ENCODE data around the gene CENPB.

The CENPB gene

GRCh38 chr20:3751305-3751674 lies 35.2 kb downstream of the CENPB start:
- DNase-seq (ENCODE audit: low read depth in 2 of 3, low spot score in 1 of 3) = no peak

GRCh38 chr20:3749689-3750531 lies 36.6 kb downstream of the CENPB start:
- DNase-seq (ENCODE audit: low read depth in 2 of 3, low spot score in 1 of 3) = peak in 2 of 3 donors; percentile 24 to 29

- DNase-seq (ENCODE audit: low read depth in 2 of 3, low spot score in 1 of 3) = no peak
Observed at GRCh38 chr20:3749087-3749688, 37.4 kb downstream of the CENPB start.

GRCh38 chr20:3748073-3748472 lies 38.5 kb downstream of the CENPB start:
- no peak for DNase-seq (ENCODE audit: low read depth in 2 of 3, low spot score in 1 of 3)

GRCh38 chr20:3747471-3747870 lies 39.1 kb downstream of the CENPB start:
- DNase-seq (ENCODE audit: low read depth in 2 of 3, low spot score in 1 of 3) = no peak

- DNase-seq (ENCODE audit: low read depth in 2 of 3, low spot score in 1 of 3) = no peak
Observed at GRCh38 chr20:3745686-3746173, 40.8 kb downstream of the CENPB start.

GRCh38 chr20:3744806-3745685 lies 41.5 kb downstream of the CENPB start:
- DNase-seq (ENCODE audit: low read depth in 2 of 3, low spot score in 1 of 3) = peak; percentile 60 to 66 (median 65)

- no peak for DNase-seq (ENCODE audit: low read depth in 2 of 3, low spot score in 1 of 3)
Observed at GRCh38 chr20:3744037-3744436, 42.5 kb downstream of the CENPB start.

- no peak for DNase-seq (ENCODE audit: low read depth in 2 of 3, low spot score in 1 of 3)
Observed at GRCh38 chr20:3743251-3743650, 43.3 kb downstream of the CENPB start.

- DNase-seq (ENCODE audit: low read depth in 2 of 3, low spot score in 1 of 3) = no peak
Observed at GRCh38 chr20:3741836-3742458, 44.6 kb downstream of the CENPB start.

GRCh38 chr20:3740615-3741301 lies 45.8 kb downstream of the CENPB start:
- DNase-seq (ENCODE audit: low read depth in 2 of 3, low spot score in 1 of 3) = no peak

- no peak for DNase-seq (ENCODE audit: low read depth in 2 of 3, low spot score in 1 of 3)
Observed at GRCh38 chr20:3739926-3740451, 46.6 kb downstream of the CENPB start.

GRCh38 chr20:3739054-3739925 lies 47.2 kb downstream of the CENPB start:
- DNase-seq (ENCODE audit: low read depth in 2 of 3, low spot score in 1 of 3) = no peak

- DNase-seq (ENCODE audit: low read depth in 2 of 3, low spot score in 1 of 3) = no peak
Observed at GRCh38 chr20:3738111-3739053, 48.2 kb downstream of the CENPB start.

- DNase-seq (ENCODE audit: low read depth in 2 of 3, low spot score in 1 of 3) = no peak
Observed at GRCh38 chr20:3735768-3736167, 50.8 kb downstream of the CENPB start.

- DNase-seq (ENCODE audit: low read depth in 2 of 3, low spot score in 1 of 3) = no peak
Observed at GRCh38 chr20:3734111-3734843, 52.3 kb downstream of the CENPB start.

Data from stimulated activated CD4-positive, alpha-beta T cell treated with anti-CD3 and anti-CD28 coated beads, Interleukin-12 subunit alpha, Interleukin-12 subunit beta, amount 100 ng/mL, for 48 hours (primary cell).